ENCODE measurements around the gene ZNF831. TPM values are rescaled to one million over a fixed set of nuclear protein-coding genes. Genes with fewer than 3 reads are reported as not detected.

ZNF831 gene
- polyA plus RNA-seq, 4 donors, result 0.08 to 0.14 (median 0.12) TPM

GRCh38 chr20:59240006-59240405 lies 76.4 kb downstream of the ZNF831 start:
- DNase-seq (ENCODE audit: low read depth in 4 of 4, low spot score in 3 of 4), result no peak

- DNase-seq (ENCODE audit: low read depth in 4 of 4, low spot score in 3 of 4), result no peak
Observed at GRCh38 chr20:59242714-59243626, 79.3 kb downstream of the ZNF831 start.

- no peak for DNase-seq (ENCODE audit: low read depth in 4 of 4, low spot score in 3 of 4)
Observed at GRCh38 chr20:59246691-59247400, 83.2 kb downstream of the ZNF831 start.

- no peak for DNase-seq (ENCODE audit: low read depth in 4 of 4, low spot score in 3 of 4)
Observed at GRCh38 chr20:59247731-59248684, 84.4 kb downstream of the ZNF831 start.

GRCh38 chr20:59250293-59250692 lies 86.7 kb downstream of the ZNF831 start:
- DNase-seq (ENCODE audit: low read depth in 4 of 4, low spot score in 3 of 4), result no peak

GRCh38 chr20:59253325-59253724 lies 89.7 kb downstream of the ZNF831 start:
- DNase-seq (ENCODE audit: low read depth in 4 of 4, low spot score in 3 of 4), result no peak

- DNase-seq (ENCODE audit: low read depth in 4 of 4, low spot score in 3 of 4), result no peak
Observed at GRCh38 chr20:59253779-59254319, 90.2 kb downstream of the ZNF831 start.

GRCh38 chr20:59255256-59255655 lies 91.6 kb downstream of the ZNF831 start:
- DNase-seq (ENCODE audit: low read depth in 4 of 4, low spot score in 3 of 4), result no peak

GRCh38 chr20:59258221-59258621 lies 94.6 kb downstream of the ZNF831 start:
- DNase-seq (ENCODE audit: low read depth in 4 of 4, low spot score in 3 of 4), result no peak

GRCh38 chr20:59259946-59260345 lies 96.3 kb downstream of the ZNF831 start:
- no peak for DNase-seq (ENCODE audit: low read depth in 4 of 4, low spot score in 3 of 4)

GRCh38 chr20:59265298-59265697 lies 101.7 kb downstream of the ZNF831 start:
- no peak for DNase-seq (ENCODE audit: low read depth in 4 of 4, low spot score in 3 of 4)

GRCh38 chr20:59268870-59269269 lies 105.2 kb downstream of the ZNF831 start:
- DNase-seq (ENCODE audit: low read depth in 4 of 4, low spot score in 3 of 4), result no peak

GRCh38 chr20:59269411-59270025 lies 105.9 kb downstream of the ZNF831 start:
- no peak for DNase-seq (ENCODE audit: low read depth in 4 of 4, low spot score in 3 of 4)

GRCh38 chr20:59270380-59270779 lies 106.8 kb downstream of the ZNF831 start:
- DNase-seq (ENCODE audit: low read depth in 4 of 4, low spot score in 3 of 4), result no peak

GRCh38 chr20:59273739-59274357 lies 110.2 kb downstream of the ZNF831 start:
- no peak for DNase-seq (ENCODE audit: low read depth in 4 of 4, low spot score in 3 of 4)

- no peak for DNase-seq (ENCODE audit: low read depth in 4 of 4, low spot score in 3 of 4)
Observed at GRCh38 chr20:59276938-59277337, 113.3 kb downstream of the ZNF831 start.

- DNase-seq (ENCODE audit: low read depth in 4 of 4, low spot score in 3 of 4), result no peak
Observed at GRCh38 chr20:59284470-59284869, 120.8 kb downstream of the ZNF831 start.

GRCh38 chr20:59289994-59290393 lies 126.4 kb downstream of the ZNF831 start:
- DNase-seq (ENCODE audit: low read depth in 4 of 4, low spot score in 3 of 4), result no peak

- no peak for DNase-seq (ENCODE audit: low read depth in 4 of 4, low spot score in 3 of 4)
Observed at GRCh38 chr20:59291740-59292383, 128.2 kb downstream of the ZNF831 start.
